MCF 10A (cell line): ENCODE measurements around the gene CCRL2. TPM values are rescaled to one million over a fixed set of nuclear protein-coding genes. Genes with fewer than 3 reads are reported as not detected.
A peak's percentile ranks its signal among the peaks of the same experiment; 100 is the strongest.

ENCODE experiments used
- BruUV-seq: library from RNA; stranded (reverse); fragments of 400-500 nt; replicated peaks from 2 replicates; lab custom pipeline; 2021; lab: Mats Ljungman, UMichigan
- CTCF ChIA-PET: fragments of 300-600 bp; sonication (Branson Sonifier 250); formaldehyde crosslinking; extraction: SDS; loops from one replicate; lab custom pipeline; 2021; ENCODE audit warnings: antibody characterized with exemption, inconsistent platforms; lab: Yijun Ruan, JAX
- POLR2A ChIA-PET: fragments of 300-600, 350-650 bp; sonication (Branson Sonifier 250); formaldehyde crosslinking; extraction: SDS; loops from one replicate; lab custom pipeline; 2020; ENCODE audit warnings: antibody characterized with exemption, inconsistent platforms; lab: Yijun Ruan, JAX
- DNase-seq: peaks from one replicate; pipeline ENCODE4 v3.0.0-alpha.2; 2018; ENCODE audit not compliant: unreplicated experiment
- H3K27ac Mint-ChIP-seq: one replicate; pipeline ENCODE4 v1.8.0; 2022; ENCODE audit warnings: mild to moderate bottlenecking, low read depth, mixed read lengths; ENCODE audit not compliant: unreplicated experiment
- H3K27me3 Mint-ChIP-seq: one replicate; pipeline ENCODE4 v1.8.0; 2022; ENCODE audit warnings: mixed read lengths; ENCODE audit not compliant: insufficient read depth, unreplicated experiment
- H3K36me3 Mint-ChIP-seq: one replicate; pipeline ENCODE4 v1.8.0; 2022; ENCODE audit warnings: mild to moderate bottlenecking, moderate library complexity, mixed read lengths; ENCODE audit not compliant: insufficient read depth, unreplicated experiment
- H3K4me1 Mint-ChIP-seq: one replicate; pipeline ENCODE4 v1.8.0; 2022; ENCODE audit warnings: mixed read lengths; ENCODE audit not compliant: insufficient read depth, unreplicated experiment
- H3K4me3 Mint-ChIP-seq: one replicate; pipeline ENCODE4 v1.8.0; 2022; ENCODE audit warnings: mild to moderate bottlenecking, moderate library complexity, mixed read lengths; ENCODE audit not compliant: unreplicated experiment
- H3K9me3 Mint-ChIP-seq: one replicate; pipeline ENCODE4 v1.8.0; 2022; ENCODE audit warnings: mixed read lengths; ENCODE audit not compliant: unreplicated experiment
- CTCF ChIP-seq: fragments of 200-600 bp; IDR thresholded peaks from one replicate; pipeline ENCODE4 v1.8.0; 2022; ENCODE audit warnings: antibody characterized with exemption, mild to moderate bottlenecking; ENCODE audit not compliant: unreplicated experiment
- intact Hi-C: fragments of 100-400 bp; cut with micrococcal nuclease; formaldehyde crosslinking; loops from 2 replicates; pipeline ENCODE4 v1.14.1; 2022
- total RNA-seq: library from RNA; stranded (reverse); gene quantifications from 2 replicates; pipeline ENCODE4 v1.2.3, GENCODE V29; 2022

The CCRL2 gene
- total RNA-seq, 1 experiment from 2014 or later = not detected

GRCh38 chr3:46393554-46394434 is 13.3 kb upstream of the CCRL2 start:
- no peak overlapping the region for H3K4me3 Mint-ChIP-seq
- TF ChIP-seq CTCF = no peak
- BruUV-seq = no TSS peak
- H3K4me1 Mint-ChIP-seq = peaks cover 17% of the 10 kb centered on the region
- H3K27me3 Mint-ChIP-seq = no peaks in the 10 kb centered on the region
- CTCF ChIA-PET = no interaction called here
- peaks cover 6% of the 10 kb centered on the region for H3K36me3 Mint-ChIP-seq
- no peak overlapping the region for H3K27ac Mint-ChIP-seq
- POLR2A ChIA-PET = no interaction called here
- no peaks in the 10 kb centered on the region for H3K9me3 Mint-ChIP-seq
- DNase-seq = peak; percentile 47
- intact Hi-C loops = no loop called here

- Mint-ChIP-seq H3K9me3 (no peaks in the 10 kb centered on the region), H3K27me3 (no peaks in the 10 kb centered on the region), H3K4me3 (no peak overlapping the region), H3K27ac (no peak overlapping the region), H3K36me3 (peaks cover 6% of the 10 kb centered on the region), H3K4me1 (peaks cover 17% of the 10 kb centered on the region)
- ChIA-PET CTCF (no interaction called here), POLR2A (no interaction called here)
- TF ChIP-seq CTCF = no peak
- BruUV-seq = no TSS peak
- DNase-seq = no peak
- intact Hi-C loops = no loop called here
Measured at GRCh38 chr3:46395210-46395661, 11.8 kb upstream of the CCRL2 start.

GRCh38 chr3:46395766-46396530 is 11.1 kb upstream of the CCRL2 start:
- Mint-ChIP-seq H3K9me3 (no peaks in the 10 kb centered on the region), H3K4me3 (no peak overlapping the region), H3K27ac (no peak overlapping the region), H3K36me3 (peaks cover 6% of the 10 kb centered on the region), H3K4me1 (peaks cover 17% of the 10 kb centered on the region), H3K27me3 (no peaks in the 10 kb centered on the region)
- ChIA-PET CTCF (no interaction called here), POLR2A (no interaction called here)
- no peak for TF ChIP-seq CTCF
- intact Hi-C loops = no loop called here
- no peak for DNase-seq
- no TSS peak for BruUV-seq

GRCh38 chr3:46397111-46397510 is 9.9 kb upstream of the CCRL2 start:
- peaks cover 17% of the 10 kb centered on the region for H3K4me1 Mint-ChIP-seq
- no peak overlapping the region for H3K4me3 Mint-ChIP-seq
- H3K9me3 Mint-ChIP-seq = no peaks in the 10 kb centered on the region
- no peak overlapping the region for H3K27ac Mint-ChIP-seq
- CTCF ChIA-PET = no interaction called here
- BruUV-seq = no TSS peak
- no peaks in the 10 kb centered on the region for H3K27me3 Mint-ChIP-seq
- intact Hi-C loops = no loop called here
- TF ChIP-seq CTCF = no peak
- no peak for DNase-seq
- H3K36me3 Mint-ChIP-seq = peaks cover 6% of the 10 kb centered on the region
- POLR2A ChIA-PET = interaction anchor here (1.3 kb wide), 1 partner anchor 10 kb away, joined by 3 read pairs; no protein-coding TSS in a partner anchor
